Activated T-cell treated with anti-CD3 and anti-CD28 coated beads for 1 hour (primary cell): Measurements from ENCODE around the gene FOXP1.

Experiments
- DNase-seq: peaks from one replicate; pipeline ENCODE4 v3.0.0-alpha.2; 2020; ENCODE audit warnings: low read depth

Gene FOXP1

DNA sequence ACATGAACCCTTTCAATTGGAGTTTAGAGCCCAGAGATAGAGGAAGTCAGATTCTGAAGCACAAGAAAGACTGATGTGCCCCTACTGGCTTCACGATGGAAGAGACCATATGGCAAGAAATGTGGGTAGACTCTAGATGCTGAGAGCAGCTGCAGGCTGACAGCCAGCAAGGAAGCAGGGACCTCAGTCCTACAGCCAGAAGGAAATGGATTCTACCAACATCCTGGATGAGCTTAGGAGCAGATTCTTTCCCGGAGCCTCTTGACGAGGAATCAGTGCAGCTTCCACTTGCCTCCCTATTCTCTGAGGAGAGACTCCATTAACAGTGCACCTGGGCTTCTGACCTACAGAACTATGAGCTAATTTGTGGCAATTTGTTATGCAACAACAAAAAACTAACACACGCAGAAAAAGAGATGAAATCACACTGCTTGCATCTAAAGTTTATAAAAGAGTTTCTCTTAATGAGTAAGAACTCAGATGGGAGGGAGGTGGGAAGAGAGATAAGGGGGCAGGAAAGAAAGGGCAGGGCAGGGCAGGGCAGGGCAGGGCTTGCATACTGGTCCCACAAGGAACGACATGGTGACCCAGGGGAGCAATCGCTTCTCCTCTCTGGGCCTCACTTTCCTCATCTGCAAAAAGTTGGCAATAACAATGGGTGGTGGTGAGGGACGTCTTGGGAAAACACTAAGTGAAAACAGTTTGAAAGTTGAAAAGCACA lies 440.9 kb downstream of the FOXP1 start:
- DNase-seq, result no peak

- no peak for DNase-seq
Measured at GRCh38 chr3:71140477-71140876, 443.1 kb downstream of the FOXP1 start.

DNA sequence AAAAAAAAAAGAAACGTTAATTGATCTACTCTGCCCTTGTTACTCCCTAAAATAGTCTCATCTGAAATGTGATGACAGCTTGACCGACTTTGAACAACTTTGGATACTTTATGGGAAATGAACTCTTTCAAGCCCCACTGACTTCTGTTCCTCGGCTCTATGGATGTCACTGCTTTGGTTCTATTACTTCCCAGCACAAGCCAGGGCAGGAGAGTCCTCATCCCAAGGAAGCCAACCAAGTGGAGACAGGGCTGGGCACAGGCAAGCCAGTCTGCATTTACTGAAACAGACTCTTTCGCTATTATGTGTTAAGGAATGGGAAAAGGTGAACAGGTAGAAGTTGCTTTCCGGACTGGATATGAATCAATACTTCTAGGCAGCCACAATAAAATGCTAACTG lies 444.0 kb downstream of the FOXP1 start:
- DNase-seq, result no peak

DNA sequence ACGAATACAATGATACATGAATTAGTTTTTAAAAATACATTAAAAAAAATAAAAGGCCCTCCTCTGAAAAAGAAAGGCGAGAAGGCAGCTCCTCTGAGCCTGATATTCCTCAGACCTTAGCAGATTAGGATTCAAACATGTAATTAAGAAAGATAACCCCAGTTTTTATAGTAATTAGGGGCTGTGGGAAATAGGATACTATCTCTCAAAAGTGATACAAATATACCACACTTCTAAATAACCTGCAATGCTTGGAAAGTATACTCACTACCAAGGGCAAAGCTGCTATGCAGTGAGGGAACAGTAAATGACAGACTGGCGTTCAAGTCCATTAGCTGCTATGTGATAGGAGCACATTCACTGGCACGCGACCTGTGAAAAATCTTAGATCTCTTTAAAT lies 445.1 kb downstream of the FOXP1 start:
- DNase-seq, result no peak

DNA sequence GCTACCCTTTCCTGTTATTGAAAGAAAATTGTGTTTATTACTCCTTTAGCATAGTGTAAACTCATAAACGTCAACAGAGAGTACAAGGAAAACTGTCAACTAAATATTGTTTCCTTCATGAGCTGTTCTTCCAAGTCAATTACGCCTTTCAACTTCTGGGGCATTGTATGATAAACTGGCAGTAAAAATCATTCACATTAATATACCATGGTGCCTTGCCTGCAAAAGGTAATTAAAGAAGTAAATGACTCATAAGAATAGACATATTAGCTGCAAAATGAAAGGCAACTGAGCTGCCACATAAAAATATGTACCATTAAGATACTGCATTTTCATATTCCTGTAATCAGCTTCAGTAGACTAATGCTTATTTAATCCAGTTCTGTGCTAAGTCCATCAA lies 447.3 kb downstream of the FOXP1 start:
- no peak for DNase-seq

DNA sequence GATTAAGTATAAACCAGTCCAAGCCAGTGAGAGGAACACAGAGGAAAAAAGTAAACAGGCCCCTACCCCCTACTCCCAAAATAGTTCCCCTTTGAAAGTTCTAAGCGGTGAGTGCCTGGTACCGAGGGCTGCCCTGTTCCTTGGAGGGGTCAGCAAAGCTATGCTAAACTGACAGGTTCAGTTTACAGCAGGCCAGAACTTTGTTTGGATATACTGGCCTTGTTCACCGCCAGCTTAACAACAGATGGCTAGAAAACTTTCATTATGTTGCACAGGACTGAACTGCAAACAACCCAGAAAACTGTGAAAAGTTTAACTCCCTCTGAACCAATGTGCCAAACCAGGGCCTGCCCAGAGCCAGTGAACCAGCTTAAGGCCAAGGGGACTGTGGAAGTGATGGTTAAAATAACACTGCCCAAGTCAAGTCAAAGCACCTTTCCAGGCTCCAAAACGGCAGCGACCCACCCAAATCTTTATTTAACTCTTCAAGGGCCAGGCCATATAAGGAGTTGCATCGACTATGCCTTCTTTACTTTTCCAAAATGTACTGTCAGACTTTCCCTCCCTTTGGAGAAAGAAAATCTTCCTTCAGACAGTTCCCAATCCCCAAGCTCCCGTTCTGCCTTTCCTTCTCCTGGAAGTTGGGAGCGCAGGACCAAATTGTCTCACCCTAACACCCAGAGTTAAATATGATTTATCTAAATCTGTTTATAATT lies 448.0 kb downstream of the FOXP1 start:
- DNase-seq, result no peak

GRCh38 chr3:71134521-71134920 lies 449.0 kb downstream of the FOXP1 start:
- DNase-seq, result no peak

GRCh38 chr3:71133865-71134264 lies 449.7 kb downstream of the FOXP1 start:
- no peak for DNase-seq

DNA sequence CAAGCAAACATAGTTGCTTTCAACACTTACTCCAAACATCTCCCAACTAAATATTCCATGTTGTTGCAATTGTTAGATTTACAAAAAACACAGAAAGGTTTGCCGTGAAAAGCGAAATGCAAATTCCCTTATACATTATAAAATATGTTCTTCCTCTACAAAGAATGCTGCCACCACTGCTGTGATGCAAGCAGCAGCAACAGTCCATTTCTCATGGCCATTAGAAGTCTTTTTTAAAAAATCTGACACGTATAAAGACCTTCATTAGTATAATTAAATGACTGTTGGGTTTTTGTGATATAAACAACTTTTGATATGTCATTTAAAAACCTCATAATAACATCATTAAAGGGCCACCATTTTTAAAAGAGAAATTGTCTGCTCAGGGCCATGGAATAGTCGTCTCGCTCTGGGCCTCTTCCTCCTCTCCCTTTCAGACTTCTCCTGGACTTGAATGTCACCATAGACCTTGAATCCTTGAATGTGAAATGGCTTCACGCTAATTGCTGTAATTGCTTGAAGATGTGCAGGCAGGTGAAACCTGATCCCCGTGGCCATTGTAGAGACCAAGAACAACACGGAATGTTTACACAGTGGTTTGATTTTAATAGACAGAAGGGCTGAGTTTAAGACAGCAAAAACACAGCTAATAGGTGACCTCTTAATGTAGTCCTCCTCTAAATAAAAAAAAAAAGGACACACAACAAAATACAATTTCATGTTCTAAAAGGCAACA lies 450.4 kb downstream of the FOXP1 start:
- no peak for DNase-seq

DNA sequence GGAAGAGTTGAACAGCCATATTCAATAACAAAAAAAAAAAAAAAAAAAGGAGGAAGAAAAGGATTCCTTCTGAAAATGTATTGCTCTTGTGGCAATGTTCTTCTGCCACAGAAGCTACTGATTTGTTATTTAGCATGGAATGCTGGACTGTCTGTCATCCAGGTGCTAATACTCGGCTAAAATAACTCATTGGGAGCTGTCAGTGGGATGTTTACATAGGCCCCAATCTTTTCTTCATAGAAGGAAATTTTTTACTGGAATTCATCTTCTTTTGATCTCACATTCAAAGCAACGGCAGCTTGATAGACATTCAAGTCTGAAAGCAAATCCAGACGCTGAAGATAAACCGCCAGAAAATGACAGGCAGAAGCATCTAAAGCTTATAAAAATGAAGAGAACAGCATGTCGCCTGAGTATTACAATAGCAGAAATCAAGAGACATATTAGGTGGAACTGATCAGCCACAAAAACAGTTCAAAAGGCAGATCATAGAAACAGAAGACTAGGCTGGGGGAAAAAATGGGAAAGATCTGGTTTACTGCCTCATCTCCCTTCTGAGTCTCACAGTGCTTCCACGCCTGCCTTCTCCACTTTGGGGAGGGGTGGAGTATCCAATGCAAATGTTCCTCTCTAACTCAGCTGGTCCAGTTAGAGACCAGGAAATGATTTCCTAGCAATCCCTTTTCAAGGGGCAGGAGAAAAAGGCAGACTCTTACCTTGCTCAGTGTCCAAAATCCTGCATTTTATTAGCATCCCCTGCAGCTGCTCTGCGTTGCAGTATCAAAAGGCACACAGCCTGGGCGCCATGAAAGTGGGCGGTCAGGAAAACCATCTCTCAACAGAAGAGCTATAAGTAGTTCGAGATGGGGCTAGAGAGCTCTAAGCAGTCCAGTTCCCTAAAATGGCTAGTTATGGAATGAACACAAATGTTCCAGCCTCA lies 451.9 kb downstream of the FOXP1 start:
- DNase-seq, result no peak

- DNase-seq, result peak; percentile 57
Measured at GRCh38 chr3:71130471-71131374, 452.8 kb downstream of the FOXP1 start.

DNA sequence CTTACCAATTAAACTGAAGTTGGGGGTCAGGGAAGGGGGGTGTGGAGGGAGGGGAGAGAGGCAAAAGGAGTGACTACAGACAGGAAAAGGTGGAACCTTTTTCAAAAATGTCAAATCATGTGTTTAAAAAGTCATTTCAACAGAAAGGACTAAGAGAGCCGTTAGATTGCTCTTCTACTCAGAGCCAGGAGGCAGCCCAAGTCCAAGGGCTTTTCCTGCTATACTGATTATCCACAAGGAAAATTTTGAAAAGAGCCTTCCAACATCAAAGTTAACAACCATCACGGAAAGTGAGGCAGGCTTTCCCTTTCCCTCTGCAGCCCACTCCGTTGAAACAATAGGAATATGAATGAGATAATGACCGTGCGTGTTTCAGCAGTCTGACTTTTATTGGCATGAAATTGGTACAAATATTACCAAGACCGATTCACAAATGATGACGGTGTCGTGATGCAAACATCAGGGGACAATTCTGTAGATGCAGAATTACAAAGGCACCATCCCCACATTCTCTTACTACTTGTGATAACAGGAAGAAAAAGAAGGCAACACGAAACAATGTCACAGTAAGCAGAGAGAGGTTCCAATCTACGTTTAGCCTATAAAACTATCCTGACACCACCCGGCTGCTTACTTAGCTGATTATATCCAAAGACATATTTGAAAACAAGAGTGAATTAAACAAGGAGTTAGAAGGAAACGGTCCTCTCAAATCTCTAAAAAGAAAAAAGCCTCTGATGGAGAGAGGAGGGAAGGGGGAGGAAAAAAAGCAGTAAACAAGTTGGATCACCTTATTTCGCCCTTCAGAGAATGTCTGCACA lies 453.7 kb downstream of the FOXP1 start:
- no peak for DNase-seq

DNA sequence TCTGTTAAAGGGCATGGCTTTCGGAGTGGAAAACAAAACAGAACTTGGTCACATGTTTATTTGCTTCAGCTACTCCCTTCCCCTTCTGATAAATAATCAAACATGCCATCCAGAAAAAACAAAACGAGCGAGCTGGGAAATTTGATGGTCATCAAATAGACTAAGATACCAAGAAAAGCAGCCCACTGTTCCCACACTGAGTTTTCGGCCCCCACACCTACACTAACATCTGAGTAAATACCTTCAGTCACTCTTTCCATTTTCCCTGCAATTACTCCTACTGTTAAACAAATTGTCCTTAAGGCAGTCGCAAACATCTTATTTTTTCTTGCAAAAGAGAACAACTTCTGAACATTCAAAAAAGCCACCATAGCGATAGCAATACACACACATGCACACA lies 454.6 kb downstream of the FOXP1 start:
- DNase-seq, result no peak

- DNase-seq, result no peak
Measured at GRCh38 chr3:71127844-71128243, 455.7 kb downstream of the FOXP1 start.

DNA sequence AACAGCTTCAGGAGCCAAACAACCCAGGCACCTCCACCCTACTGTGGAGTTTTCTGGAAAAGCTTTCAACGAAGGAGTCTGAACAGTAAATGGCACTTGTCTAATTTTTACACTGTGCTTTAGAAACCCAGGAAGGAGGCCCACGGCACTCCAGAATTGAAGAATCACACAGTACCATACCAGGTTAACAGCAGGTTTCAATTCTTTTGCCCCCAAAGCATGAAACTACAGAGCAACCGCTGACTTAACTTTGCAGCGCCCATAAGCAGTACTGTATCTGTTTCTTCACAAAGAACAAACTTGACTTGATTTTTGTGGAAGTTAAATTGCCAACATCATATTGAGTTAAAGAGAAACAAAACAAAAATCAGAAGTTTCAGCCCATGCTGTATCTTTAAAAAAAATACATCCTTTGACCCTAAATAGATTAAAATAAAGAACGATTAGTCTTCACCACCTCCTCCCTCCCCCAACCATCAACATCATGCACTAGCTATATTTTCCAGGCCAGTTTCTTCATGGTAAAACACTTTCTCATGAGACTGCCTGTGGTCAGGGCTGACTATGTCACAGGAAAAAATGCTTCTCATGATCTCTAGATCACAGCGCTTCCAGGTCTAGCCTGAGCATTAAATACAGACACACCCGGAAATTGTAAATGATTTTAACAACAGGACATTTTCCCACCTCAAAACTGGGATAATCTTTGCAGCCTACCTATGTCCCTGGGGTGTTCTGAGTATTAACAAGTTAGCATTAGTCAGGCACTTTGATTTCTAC lies 456.3 kb downstream of the FOXP1 start:
- no peak for DNase-seq

DNA sequence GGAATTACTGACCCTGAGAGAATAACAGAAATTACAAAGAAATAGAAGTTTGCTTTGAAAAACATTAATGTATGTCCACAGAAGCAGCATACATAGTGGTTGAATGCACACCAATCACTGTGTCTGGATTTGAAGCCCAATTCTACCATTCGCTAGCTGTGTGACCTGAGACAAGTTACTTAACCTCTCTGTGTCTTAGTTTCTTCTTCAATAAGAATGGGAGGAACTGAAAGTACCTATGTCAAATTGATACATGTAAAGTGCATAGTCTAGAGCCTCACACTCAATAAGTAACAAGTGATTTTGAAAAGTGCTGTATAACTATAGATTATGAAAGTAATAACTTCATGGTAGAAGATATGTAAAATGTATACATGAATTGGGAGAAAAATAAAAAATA lies 457.8 kb downstream of the FOXP1 start:
- no peak for DNase-seq

DNA sequence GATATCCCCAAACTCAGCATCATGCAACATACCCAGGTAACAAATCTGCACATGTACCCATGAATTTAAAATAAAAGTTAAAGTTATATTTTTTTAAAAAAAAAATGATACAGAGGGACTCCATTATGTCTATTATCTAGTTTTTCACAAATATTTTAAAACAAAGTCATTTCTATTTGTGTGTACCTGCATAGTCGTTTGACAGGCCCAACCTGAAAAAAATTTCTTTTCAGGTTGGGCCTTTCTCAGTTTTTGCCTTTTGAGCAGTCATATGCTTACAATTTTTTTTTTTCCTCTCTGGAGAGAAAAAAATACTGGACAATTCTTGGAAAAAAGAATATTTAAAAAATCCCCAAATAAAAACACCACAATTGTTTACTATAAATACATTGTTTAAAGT lies 459.5 kb downstream of the FOXP1 start:
- DNase-seq, result no peak

- DNase-seq, result no peak
Measured at GRCh38 chr3:71122641-71123040, 460.9 kb downstream of the FOXP1 start.

- DNase-seq, result no peak
Measured at GRCh38 chr3:71121429-71122167, 461.9 kb downstream of the FOXP1 start.
